IPS-18c (cell line): ENCODE results near the gene TBXA2R.

ENCODE experiments used
- H3K4me3 ChIP-seq: 2 replicates; pipeline ENCODE4 v1.7.0; 2013; ENCODE audit warnings: low read depth, mild to moderate bottlenecking, low read length, moderate library complexity; ENCODE audit not compliant: insufficient read depth
- H3K9me3 ChIP-seq: one replicate; pipeline ENCODE4 v1.6.1; 2013; ENCODE audit warnings: mild to moderate bottlenecking, low read length, moderate library complexity; ENCODE audit not compliant: control insufficient read depth, insufficient read depth

TBXA2R gene

DNA sequence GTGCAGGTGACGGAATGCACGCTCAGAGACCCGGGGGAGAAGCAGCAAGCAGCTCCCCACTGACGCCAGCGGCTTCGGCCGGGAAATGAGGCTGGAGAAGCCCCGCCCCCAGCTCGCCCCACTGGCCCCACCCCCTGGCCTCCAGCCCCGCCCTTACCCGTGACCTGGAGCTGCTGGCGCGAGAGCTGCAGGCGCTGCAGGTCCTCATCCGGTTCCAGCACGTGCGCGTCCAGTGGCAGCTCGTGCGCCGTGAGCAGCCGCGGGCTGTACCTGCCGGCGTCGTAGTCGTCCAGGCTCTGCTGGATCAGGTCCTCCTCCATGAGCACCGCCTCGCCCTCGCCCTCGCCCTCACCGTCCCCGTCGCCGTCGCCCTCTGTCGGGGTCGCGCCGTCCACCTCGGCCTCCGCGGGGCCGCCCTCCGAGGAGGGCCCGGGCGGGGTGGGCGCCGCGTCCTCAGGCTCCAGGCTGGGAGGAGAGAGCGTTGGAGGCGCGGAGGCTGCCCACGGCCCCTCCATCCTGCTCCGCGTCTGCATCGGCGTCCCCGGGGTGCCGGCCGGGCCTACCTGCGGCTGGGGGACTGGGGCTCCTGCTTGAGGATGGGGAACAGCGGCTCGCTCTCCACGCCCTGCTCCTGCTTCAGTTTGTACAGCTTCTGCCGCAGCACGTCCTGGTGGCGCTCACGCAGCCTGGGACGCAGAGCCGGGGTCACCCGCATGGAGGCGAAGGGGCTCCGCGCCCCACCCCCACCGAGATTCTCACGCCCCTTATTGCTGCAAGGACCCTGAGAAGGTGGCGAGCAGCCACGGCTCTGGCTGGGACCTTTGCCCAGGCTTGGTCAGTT is 6.4 kb upstream of the TBXA2R start:
- no peaks in the 10 kb centered on the region for H3K9me3 ChIP-seq
- H3K4me3 ChIP-seq = no peak overlapping the region

DNA sequence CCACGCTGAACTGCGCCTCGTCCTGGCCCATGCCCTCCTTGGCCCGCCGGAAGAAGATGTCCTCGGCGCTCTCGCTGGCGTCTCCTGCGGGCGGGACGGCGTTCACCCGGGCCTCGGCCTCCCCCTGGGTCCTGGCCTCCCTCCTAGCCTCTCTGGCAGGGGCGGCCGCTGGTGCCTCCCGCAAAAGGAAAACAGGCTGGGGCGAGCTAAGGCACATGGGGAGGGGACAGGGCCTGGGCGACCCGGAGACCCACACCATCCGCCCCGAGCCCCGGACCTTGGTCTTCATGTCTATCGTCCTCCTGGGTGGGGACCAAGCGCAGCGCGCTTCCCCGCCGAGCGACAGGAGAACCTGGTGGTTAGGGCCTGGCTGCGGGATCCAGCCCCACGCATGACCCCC is 5.7 kb upstream of the TBXA2R start:
- Histone ChIP-seq H3K4me3 (no peak overlapping the region), H3K9me3 (no peaks in the 10 kb centered on the region)

DNA sequence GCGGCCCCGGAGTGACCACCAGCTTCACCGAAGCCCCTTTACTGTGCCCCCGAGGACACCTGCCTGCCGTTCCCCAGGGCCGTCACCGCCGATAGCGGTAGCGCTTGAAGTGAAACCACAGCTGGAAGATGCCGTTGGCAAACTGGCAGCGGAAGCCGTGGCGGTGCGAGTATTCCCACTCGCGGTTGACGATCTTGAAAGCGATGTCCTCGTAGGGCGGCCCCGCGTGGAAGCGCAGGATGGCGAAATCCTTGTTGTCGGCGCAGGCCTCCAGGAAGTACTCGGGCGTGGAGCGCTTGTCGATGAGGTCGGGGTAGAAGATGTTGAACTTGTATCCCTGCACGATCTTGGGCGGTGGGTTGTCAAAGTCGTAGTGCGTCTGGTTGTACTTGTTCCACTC is 5.2 kb upstream of the TBXA2R start:
- Histone ChIP-seq H3K4me3 (no peak overlapping the region), H3K9me3 (no peaks in the 10 kb centered on the region)

DNA sequence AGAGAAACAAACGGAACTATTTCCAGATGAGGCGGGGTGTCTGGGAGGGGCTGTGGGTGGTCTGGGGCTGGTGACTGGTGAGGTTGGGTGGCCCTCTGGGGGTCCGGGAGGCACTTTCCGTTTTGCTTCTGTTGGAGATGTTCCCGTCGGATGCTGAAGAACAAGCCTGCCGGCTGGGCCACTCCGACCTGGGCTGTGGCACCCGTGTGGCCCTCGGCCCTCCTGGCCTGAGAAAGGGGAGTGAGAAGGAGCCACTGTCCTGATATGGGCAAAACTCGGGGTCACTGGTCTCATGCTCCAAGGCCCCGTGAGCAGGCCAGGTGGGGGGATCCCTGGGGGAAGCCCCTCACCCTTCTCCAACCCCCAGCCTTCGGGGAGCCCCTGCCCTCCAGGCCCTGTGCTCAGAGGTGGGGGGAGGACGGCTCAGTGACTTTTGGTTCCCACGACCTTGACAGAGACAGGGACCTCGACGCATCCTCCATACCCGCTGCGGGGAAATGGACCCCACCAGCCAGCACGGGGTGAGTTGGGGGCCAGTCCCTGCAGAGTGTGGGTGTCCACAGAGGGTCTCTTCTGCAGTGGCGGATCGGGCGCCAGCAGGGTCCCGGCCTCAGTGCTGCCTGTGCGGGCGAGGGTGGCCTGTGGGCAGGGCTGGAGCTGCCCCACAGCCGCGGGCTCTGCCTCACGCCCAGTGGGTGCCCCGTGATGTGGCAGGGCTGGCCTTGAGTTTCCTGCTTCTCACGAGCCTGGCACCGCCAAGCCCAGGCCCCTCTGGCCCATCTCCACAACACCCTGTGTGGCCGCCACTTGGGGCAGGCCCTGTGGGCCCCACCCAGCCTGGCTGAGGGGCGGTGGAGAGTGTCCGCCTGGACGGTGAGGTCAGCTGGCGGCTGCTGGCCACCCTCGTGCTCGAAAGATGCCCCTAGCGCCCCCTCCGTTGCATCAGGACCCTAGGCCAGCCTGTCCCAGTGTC is 4.4 kb upstream of the TBXA2R start:
- no peaks in the 10 kb centered on the region for H3K9me3 ChIP-seq
- H3K4me3 ChIP-seq = no peak overlapping the region

DNA sequence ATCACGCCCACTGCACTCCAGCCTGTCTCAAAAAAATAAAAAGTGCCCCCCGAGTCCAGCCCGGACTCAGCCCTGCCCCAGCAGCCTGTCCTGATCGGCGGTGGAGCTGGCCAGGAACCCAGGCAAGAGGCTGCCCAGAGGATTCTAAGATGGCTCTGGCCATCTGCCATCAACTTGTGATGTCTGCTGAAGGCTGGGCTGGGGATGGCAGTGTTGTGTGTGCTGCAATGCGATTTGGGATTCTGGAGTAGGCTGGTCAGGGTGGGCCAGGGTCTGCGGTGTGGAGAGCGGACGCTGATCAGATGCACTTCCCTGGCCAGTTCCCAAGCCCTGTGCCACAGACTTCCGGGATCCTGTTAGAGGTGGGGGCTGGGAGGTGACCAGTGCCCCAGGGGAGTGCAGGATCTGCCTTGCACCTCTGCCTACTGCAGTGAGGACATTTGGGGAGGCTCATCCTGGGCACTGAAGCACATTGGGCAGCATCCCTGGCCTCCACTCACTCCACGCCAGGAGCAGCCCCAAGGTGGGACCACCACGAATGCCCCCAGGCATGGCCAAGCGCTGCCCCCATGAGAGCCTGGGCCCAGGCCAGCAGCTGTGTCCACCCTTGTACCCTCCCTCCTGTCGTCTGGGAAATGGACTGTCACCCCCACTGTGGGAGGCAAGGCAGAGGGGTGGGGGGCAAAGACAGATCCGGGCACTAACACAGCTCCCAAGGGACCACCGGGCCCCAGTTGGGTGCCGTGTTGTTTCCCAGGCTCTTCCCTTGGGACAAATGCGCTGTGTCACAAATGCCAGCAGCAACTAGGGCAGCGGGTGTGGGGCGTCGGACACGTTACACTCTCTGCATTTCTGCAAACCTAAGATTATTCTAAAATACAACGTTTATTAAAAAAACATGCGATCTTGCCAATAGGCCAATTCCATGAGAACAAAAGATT is 3.4 kb upstream of the TBXA2R start:
- H3K4me3 ChIP-seq = no peak overlapping the region
- no peaks in the 10 kb centered on the region for H3K9me3 ChIP-seq

DNA sequence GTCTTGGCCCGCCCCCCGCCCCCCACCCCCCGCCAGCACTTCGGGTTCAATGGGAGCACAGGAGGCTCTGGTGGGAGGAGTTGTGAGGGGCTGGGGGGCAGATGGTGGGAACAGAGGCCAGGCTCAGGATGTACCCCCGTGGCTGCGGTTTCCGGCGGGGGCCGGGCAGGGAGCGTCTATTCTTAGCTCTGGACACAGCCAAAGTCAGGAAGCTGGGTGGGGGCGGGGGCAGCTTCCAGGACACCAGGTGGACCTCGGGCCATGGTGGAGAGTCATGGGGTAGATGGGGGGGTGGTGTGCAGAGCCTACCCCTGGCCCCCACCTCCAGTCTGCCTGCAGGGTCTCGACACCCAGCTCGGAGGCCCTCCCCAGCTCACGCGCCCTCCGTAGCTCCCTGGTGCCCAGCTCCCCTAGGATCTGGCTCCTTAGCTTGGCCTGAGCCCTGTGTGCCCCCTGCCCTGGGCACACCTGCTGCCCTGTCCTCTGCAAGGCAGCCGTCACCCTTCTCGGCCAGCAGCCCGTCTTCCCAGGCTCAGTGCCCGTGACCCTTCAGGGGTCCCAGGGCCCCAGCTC is 2.2 kb upstream of the TBXA2R start:
- Histone ChIP-seq H3K4me3 (no peak overlapping the region), H3K9me3 (no peaks in the 10 kb centered on the region)

DNA sequence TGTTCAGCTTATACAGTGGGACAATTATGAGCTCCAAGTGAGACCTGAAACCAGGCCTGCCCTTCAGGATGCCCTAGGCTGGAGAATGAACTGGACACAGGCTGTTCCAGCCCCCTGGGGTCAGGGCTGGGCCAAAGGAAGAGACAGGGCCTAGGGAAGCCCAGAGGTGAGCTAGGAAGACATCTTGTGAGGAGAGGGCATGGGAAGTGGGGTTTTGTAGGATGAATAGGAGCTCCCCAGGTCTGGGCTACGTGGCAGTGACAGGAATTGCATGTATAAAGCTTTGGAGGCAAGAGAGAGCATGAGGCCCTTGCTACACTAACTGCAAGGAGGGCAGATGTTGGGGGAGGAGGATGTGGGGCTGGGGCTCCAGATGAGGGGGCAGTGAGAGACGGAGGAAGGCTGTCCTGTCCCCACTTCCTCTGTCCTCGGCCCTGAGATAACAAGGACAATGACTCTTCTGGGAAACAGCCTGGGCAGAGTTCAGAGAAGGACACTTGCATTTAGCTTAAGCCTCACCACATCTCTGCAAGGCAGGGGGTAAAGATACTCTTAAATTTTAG is 1.5 kb upstream of the TBXA2R start:
- Histone ChIP-seq H3K4me3 (no peak overlapping the region), H3K9me3 (no peaks in the 10 kb centered on the region)

DNA sequence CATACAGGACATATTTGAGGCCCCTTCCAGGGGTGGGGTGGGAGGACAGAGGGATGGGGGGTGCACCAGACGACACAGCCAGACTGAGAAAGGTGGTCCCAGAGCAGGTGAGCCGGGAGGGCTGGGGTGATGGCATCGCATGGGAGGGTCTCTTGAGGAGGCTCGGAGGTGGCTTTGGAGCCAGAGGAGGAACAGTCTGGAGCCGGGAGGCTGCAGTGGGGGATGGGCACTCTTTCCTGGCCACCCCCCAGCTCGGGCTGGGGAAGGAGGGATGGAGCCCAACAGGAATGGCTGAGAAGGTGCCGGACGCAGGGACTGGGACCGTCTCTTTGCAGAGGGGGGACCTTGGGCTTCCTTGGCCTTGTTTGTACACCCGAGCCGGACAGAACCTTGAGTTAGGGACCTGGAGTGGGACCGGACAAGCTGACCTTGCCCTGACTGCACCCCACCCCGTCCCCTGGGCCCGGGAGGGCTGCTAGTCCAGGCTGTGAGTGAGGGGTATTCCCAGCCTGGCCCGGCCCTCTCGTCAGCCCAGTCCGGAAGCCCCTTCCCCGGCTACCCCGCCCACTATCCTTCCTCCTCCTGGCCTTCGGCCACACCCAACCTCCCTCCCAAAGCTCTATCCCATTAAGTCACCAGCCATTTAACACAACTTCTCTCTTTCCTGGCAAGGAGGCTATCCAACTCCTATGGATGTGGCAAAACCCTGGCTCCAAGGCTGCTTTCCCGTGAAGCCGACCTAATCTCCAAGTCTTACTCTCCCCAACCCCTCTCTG is 816 bp upstream of the TBXA2R start:
- Histone ChIP-seq H3K4me3 (peak overlapping the region; percentile 55), H3K9me3 (no peaks in the 10 kb centered on the region)

DNA sequence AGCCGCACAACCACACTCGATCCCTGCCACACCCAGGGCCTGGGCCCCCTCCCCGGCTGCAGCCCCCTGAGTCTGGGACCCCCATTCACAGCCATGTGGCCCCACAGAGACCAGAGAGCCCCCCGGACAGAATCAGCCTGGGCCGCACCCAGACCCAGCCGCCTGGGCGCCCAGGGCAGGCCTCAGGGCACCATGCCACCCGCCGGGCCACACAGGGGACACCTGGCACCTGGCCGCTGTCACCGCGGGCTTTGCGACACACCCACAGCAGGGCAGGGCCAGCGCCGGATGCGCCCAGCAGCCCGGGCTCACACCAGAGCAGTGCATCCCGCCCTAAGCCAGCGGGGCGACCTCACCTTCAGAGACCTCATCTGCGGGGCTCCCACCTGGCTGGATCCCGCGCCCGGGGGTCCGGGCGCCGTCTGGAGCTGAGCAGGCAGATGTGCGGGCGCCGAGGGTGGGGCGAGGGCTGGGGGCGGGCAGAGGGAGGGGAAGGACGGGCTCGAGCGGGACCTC is 443 bp downstream of the TBXA2R start:
- Histone ChIP-seq H3K9me3 (no peaks in the 10 kb centered on the region), H3K4me3 (peak overlapping the region; percentile 55)

DNA sequence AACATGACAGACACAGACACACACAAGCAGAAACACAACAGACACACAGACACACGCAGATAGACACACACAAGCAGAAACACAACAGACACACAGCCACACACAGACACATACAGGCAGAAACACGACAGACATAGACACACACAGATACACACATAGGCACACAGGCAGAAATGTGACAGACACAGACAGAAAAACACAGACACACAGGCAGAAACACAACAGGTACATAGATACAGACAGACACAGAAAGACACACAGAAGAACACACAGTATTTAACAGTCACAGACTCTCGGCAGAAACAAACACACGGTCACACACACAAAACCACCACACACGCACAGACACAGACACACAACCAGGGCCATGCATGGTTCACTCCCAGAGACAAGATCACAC is 905 bp downstream of the TBXA2R start:
- Histone ChIP-seq H3K4me3 (no peak overlapping the region; the same call in 1 of the 2 replicates), H3K9me3 (no peaks in the 10 kb centered on the region)

DNA sequence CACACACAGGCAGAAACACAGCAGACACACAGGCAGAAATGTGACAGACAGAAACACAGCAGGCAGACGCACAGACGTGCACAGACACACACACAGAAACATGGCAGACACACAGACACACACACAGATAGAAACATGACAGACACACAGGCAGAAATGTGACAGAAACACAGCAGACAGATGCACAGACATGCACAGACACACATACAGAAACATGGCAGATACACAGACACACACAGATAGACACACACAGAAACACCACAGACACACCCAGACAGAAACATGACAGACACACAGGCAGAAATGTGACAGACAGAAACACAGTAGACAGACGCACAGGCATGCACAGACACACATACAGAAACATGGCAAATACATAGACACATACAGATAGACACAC is 1.3 kb downstream of the TBXA2R start:
- Histone ChIP-seq H3K9me3 (no peaks in the 10 kb centered on the region), H3K4me3 (no peak overlapping the region)

DNA sequence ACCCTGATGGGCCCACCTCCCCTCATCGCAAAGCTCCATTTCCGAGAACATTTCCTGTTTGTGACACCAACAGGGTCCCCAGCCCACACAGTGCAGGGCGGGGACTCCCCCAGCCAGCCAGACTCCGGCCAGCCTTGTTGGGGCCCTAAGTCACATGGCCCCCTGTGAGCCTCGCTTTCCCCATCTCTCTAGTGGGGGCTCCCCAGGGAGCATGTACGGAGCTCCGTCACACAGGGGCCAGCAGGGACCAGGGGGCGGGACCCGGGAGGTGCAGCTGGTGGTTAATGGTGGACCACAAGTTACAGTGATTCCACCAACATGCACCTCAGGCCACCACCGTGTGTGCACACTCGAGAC is 1.7 kb downstream of the TBXA2R start:
- H3K4me3 ChIP-seq = no peak overlapping the region
- H3K9me3 ChIP-seq = no peaks in the 10 kb centered on the region

DNA sequence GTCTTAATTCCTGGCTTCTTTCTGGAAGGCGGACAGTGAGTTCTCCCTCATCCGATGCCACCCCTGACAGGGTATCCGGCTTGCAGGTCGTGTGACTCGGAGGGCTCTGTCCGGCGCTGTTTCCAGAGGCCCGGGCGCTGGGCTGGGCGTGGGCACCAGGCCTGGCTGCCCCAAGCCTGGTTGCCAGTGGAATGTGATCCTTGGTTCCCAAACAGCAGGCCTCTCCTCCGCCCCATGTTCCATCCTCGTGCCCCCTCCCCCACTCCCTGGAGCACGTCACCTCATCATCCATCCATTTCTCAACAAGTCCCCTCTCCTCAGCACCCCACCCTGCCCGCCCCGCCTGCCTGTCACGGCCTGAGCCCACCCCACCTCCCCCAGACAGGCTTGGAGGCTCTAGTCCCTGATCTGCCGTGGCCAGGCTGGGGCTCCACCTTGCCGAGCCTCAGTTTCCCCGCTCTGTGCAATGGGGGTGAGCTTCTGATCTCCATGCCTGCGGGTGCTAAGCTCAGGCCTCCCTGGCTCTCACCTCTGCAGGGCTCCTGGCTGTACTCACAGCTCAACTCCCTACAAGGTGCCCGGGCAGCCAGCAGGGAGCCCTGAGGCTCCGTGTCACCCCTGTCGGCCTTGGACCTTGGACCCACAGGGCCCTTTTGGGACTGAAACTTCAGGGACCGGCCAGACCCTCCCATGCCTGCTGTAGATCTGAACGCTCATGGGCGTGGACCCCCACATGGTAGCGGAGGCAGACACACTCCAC is 2.3 kb downstream of the TBXA2R start:
- no peaks in the 10 kb centered on the region for H3K9me3 ChIP-seq
- no peak overlapping the region for H3K4me3 ChIP-seq

DNA sequence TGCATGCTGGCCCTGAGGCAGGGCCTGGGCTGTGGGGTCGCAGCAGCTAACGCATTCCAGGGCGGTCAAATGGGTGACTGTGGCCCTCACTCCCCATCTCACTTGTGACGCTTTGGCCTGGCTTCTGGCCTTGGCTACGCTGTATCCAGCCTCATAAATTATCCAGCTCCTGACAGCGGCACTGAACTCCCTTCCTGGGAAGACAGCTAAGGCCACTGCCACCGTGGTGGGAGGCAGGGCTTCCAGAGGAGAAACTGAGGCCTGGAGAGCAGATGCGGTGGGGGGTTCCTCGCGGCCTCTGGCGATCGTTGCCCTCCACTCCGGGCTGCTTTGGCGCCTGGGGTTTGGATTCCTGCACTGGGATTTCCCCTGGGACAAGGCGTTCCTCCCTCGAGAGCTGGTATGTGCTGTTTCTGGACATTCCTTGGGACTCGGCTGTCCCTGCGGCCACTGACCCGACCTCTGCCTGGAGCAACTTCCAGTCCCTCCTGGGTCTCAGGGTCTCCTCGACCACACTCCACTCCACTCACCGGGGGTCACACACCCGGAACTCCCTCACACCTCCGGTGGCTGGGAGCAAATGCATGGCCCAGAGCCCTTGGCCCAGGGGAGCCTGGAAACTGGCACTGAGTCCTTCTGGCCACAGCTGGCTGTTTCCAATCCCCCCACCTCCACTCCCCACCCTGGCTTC is 3.4 kb downstream of the TBXA2R start:
- H3K4me3 ChIP-seq = no peak overlapping the region
- no peaks in the 10 kb centered on the region for H3K9me3 ChIP-seq

DNA sequence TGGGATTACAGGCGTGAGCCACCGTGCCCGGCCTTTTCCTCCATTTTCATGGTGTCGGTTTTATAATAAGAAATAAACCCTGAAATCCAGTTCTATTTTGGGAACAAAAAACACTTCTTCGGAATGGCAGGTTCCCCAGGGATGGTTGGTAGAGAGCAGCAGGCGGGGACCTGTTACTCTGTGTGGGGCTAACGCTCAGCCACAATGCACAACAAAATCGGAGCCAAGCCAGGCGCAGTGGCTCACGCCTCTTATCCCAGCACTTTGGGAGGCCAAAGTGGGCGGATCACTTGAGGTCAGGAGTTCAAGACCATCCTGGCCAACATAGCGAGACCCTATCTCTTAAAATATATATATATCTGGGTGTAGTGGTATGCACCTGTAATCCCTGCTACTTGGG is 5.7 kb downstream of the TBXA2R start:
- Histone ChIP-seq H3K4me3 (no peak overlapping the region), H3K9me3 (no peaks in the 10 kb centered on the region)
